ENCODE measurements around the gene BCL2A1. TPM values are rescaled to one million over a fixed set of nuclear protein-coding genes. Genes with fewer than 3 reads are reported as not detected.

Gene BCL2A1
- total RNA-seq, 1 experiment from 2014 or later: 0.44 TPM

GRCh38 chr15:80002267-80002666 lies 31.3 kb upstream of the BCL2A1 start:
- no peaks in the 10 kb centered on the region for H3K79me2 ChIP-seq (ENCODE audit: insufficient read depth, low read length)
- H3K27ac ChIP-seq (ENCODE audit: low read depth, low read length): no peak overlapping the region
- H3K4me2 ChIP-seq (ENCODE audit: low read length): no peak overlapping the region
- H3K27me3 ChIP-seq (ENCODE audit: insufficient read depth, low read length): no peaks in the 10 kb centered on the region
- H3K9me2 ChIP-seq (ENCODE audit: insufficient read depth): no peaks in the 10 kb centered on the region
- no peaks in the 10 kb centered on the region for H3K4me1 ChIP-seq (ENCODE audit: control insufficient read depth in 1 of 2, insufficient read depth in 2 of 2, low read length in 2 of 2)
- no peak overlapping the region for H2AFZ ChIP-seq (ENCODE audit: low read depth, low read length, poor library complexity, severe bottlenecking)
- no peaks in the 10 kb centered on the region for H3K9me3 ChIP-seq (ENCODE audit: control insufficient read depth in 1 of 2, insufficient read depth in 1 of 2, low read depth in 1 of 2, low read length in 2 of 2)
- BruUV-seq (replicated peaks): no TSS peak
- no peak overlapping the region for H3K9ac ChIP-seq (ENCODE audit: low read length)
- DNase-seq (ENCODE audit: low read depth, low spot score) (no peak), ATAC-seq (no peak)
- H4K20me1 ChIP-seq (ENCODE audit: insufficient read depth): no peaks in the 10 kb centered on the region
- ChIA-PET POLR2A (no interaction called here), CTCF (no interaction called here), RAD21 (ENCODE audit: low non-redundant PET in 1 of 2, low total read pairs in 2 of 2, uncharacterized antibody in 2 of 2, unreplicated experiment in 2 of 2) (no interaction called here)
- no peak overlapping the region for H3K4me3 ChIP-seq (replicated peaks in 1 of 2; ENCODE audit: low read depth in 1 of 2, low read length in 2 of 2)
- TF ChIP-seq JUND (IDR thresholded peaks at IDR 0.05) (no peak), MAX (IDR thresholded peaks at IDR 0.05) (no peak), EGR1 (IDR thresholded peaks at IDR 0.05; ENCODE audit: low read depth) (no peak), ZNF274 (IDR thresholded peaks at IDR 0.05; ENCODE audit: low read depth, low read length) (no peak), EZH2 (IDR thresholded peaks at IDR 0.05) (no peak), POLR2AphosphoS5 (IDR thresholded peaks at IDR 0.05; ENCODE audit: low read depth, low read length) (no peak), ZFX (IDR thresholded peaks at IDR 0.05) (no peak), POLR2A (IDR thresholded peaks at IDR 0.05; ENCODE audit: borderline replicate concordance, extremely low read depth, insufficient read depth, insufficient read length) (no peak), CBX3 (IDR thresholded peaks at IDR 0.05; ENCODE audit: low read depth) (no peak), SIN3A (IDR thresholded peaks at IDR 0.05; ENCODE audit: low read depth) (no peak), CEBPB (IDR thresholded peaks at IDR 0.05; ENCODE audit: low read depth) (no peak), REST (IDR thresholded peaks at IDR 0.05; ENCODE audit: low read depth) (no peak), SP1 (IDR thresholded peaks at IDR 0.05; ENCODE audit: low read depth) (no peak), EZH2phosphoT487 (IDR thresholded peaks at IDR 0.05; ENCODE audit: borderline replicate concordance) (no peak), SRF (IDR thresholded peaks at IDR 0.05; ENCODE audit: low read depth) (no peak)
- intact Hi-C loops (cut with micrococcal nuclease): no loop called here
- H3K36me3 ChIP-seq (ENCODE audit: control insufficient read depth in 1 of 2, insufficient read depth in 2 of 2, low read length in 2 of 2): no peaks in the 10 kb centered on the region
